Mammary epithelial cell (primary cell): ENCODE results near the gene RAB11FIP4.

Experiments
- CTCF ChIP-seq, 2 donors: IDR thresholded peaks in 1 of 2; conservative IDR thresholded peaks in 1 of 2; 2 replicates each; pipeline ENCODE4 v1.5.1; 2011 to 2012; ENCODE audit warnings: inconsistent platforms in 2 of 2, low read length in 2 of 2, mild to moderate bottlenecking in 2 of 2, control low read depth in 1 of 2, low read depth in 1 of 2; ENCODE audit not compliant: insufficient read depth in 1 of 2; ENCODE audit errors: extremely low read depth in 1 of 2
- EZH2 ChIP-seq: IDR thresholded peaks from 2 replicates; pipeline ENCODE4 v1.6.1; 2012; ENCODE audit warnings: low read length, inconsistent platforms, borderline replicate concordance

GRCh38 chr17:31472137-31472536 is 80.7 kb downstream of the RAB11FIP4 start:
- TF ChIP-seq CTCF (conservative IDR thresholded peaks at IDR 0.05 in 1 of 2, IDR thresholded peaks at IDR 0.05 in 1 of 2; ENCODE audit: extremely low read depth in 1 of 2, insufficient read depth in 1 of 2, low read depth in 1 of 2, low read length in 2 of 2) (no peak), EZH2 (no peak)
